ENCODE measurements around the gene UBXN1. TPM values are rescaled to one million over a fixed set of nuclear protein-coding genes. Genes with fewer than 3 reads are reported as not detected.

Gene UBXN1
- total RNA-seq, 6 donors from 2014 or later: 104 to 186 (median 128) TPM

GRCh38 chr11:62713343-62713742, 34.5 kb upstream of the UBXN1 start:
- TF ChIP-seq CTCF (IDR thresholded peaks at IDR 0.05) (no peak), POLR2AphosphoS5 (IDR thresholded peaks at IDR 0.05) (peak in 1 of 2 donors; percentile 15), EP300 (IDR thresholded peaks at IDR 0.05) (no peak)
- ATAC-seq (ENCODE audit: low FRiP score in 2 of 2) (peak in 1 of 2 donors; percentile 59), DNase-seq (peak in 1 of 2 donors; percentile 66)
- H3K9me3 ChIP-seq: no peaks in the 10 kb centered on the region
- H3K4me1 ChIP-seq: peaks cover 15 to 49% (median 25%) of the 10 kb centered on the region in 4 donors
- H3K4me3 ChIP-seq: no peak overlapping the region
- peaks cover 43 to 79% (median 71%) of the 10 kb centered on the region in 4 donors for H3K36me3 ChIP-seq
- 64 to 76% methylated on average over 2 of the region's 2 CpGs for WGBS, 2 donors
- no peaks in the 10 kb centered on the region for H3K27me3 ChIP-seq
- peak overlapping the region; percentile 6 to 70 (median 51) for H3K27ac ChIP-seq

DNA sequence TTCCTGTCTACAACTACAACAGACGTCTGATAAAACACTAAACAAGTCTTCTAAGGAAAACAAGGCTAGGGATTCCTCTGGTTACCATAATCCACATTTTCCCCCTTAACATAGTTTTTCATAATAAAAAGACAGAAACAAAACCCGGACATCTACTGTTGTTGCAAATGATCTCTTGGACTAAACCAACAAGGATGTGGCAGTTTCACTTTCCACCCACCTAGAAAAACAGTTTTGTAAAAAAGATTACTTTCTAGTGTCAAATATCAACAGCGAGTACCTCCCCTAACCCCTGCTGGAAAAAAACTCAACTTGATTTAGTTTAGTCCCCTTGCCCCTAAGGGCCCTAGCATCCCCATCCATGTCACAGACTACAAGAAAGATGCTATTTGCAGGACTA, 34.0 kb upstream of the UBXN1 start:
- no peak for ATAC-seq (ENCODE audit: low FRiP score in 2 of 2)
- no peaks in the 10 kb centered on the region for H3K9me3 ChIP-seq
- H3K27ac ChIP-seq: peak overlapping the region; percentile 6 to 70 (median 34)
- H3K36me3 ChIP-seq: peaks cover 38 to 74% (median 66%) of the 10 kb centered on the region in 4 donors
- no peak for TF ChIP-seq POLR2A (IDR thresholded peaks at IDR 0.05)
- WGBS, 2 donors: 65 to 67% methylated on average over 3 of the region's 3 CpGs
- H3K4me3 ChIP-seq: no peak overlapping the region
- peaks cover 19 to 52% (median 29%) of the 10 kb centered on the region in 4 donors for H3K4me1 ChIP-seq
- no peak for DNase-seq
- H3K27me3 ChIP-seq: no peaks in the 10 kb centered on the region

DNA sequence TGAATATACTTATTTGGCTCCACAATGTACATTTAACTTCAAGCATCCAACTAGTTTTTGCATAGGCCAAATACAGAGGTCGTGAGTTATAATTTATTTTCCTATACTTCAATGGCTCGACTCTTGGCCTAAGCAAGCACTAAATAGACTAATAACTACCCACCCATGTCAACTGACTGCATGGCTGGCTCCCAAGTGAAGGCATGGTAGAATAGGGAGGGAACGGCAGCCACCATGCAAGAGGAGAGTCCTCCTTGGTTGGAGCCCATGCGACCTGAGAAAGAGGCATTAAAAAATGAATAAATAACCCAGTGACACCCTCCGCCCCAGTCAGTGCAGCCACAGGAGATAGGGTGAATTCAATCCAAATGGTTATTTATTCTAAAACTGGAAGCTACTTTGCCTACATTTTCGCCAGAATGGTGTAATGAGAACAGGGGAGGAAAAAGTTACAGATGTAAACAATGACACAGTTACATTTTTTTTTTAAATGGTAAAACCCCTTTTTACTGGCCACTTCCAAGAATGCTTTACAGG, 33.5 kb upstream of the UBXN1 start:
- peaks cover 33 to 69% (median 61%) of the 10 kb centered on the region in 4 donors for H3K36me3 ChIP-seq
- ATAC-seq (ENCODE audit: low FRiP score in 2 of 2): no peak
- 88 to 89% methylated on average over 6 of the region's 6 CpGs for WGBS, 2 donors

DNA sequence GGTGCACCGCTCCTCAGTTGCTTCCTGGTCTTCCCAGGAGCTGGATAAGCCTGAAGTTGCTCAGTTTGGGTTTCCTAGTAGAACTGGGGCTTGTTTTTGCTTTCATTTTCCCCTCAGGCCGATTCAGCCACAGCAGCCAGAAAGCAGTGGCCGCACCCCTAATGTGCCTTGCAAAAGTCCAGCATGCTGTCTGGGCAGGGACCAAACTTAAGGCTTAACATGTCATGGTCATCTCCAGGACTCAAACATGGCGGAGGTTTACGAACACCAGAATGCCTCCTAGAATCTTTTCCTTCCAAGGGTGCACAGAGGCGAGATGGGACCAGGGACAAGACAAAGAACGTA, 31.1 kb upstream of the UBXN1 start:
- peaks cover 36 to 65% (median 47%) of the 10 kb centered on the region in 4 donors for H3K4me1 ChIP-seq
- 62 to 66% methylated on average over 7 of the region's 7 CpGs for WGBS, 2 donors
- H3K27ac ChIP-seq: peak overlapping the region; percentile 93 to 98 (median 95)
- peaks cover 11 to 45% (median 37%) of the 10 kb centered on the region in 4 donors for H3K36me3 ChIP-seq
- TF ChIP-seq EP300 (IDR thresholded peaks at IDR 0.05) (no peak), POLR2A (IDR thresholded peaks at IDR 0.05) (no peak), CTCF (IDR thresholded peaks at IDR 0.05) (no peak), POLR2AphosphoS5 (IDR thresholded peaks at IDR 0.05) (no peak)
- no peaks in the 10 kb centered on the region for H3K9me3 ChIP-seq
- H3K4me3 ChIP-seq: peak overlapping the region; percentile 44 to 66 (median 54)
- DNase-seq (no peak), ATAC-seq (ENCODE audit: low FRiP score in 2 of 2) (peak in 1 of 2 donors; percentile 1)
- no peaks in the 10 kb centered on the region for H3K27me3 ChIP-seq

More for the DNA sequence above, 33.5 kb upstream of the UBXN1 start:
- Histone ChIP-seq H3K9me3 (no peaks in the 10 kb centered on the region), H3K4me3 (no peak overlapping the region), H3K4me1 (peaks cover 19 to 52% (median 31%) of the 10 kb centered on the region in 4 donors), H3K27me3 (no peaks in the 10 kb centered on the region), H3K27ac (peak overlapping the region in 2 of 4 donors; percentile 39 to 70)
- no peak for DNase-seq
- TF ChIP-seq CTCF (IDR thresholded peaks at IDR 0.05) (no peak), POLR2AphosphoS5 (IDR thresholded peaks at IDR 0.05) (no peak), EP300 (IDR thresholded peaks at IDR 0.05) (no peak), POLR2A (IDR thresholded peaks at IDR 0.05) (no peak)

GRCh38 chr11:62709247-62710000, 30.6 kb upstream of the UBXN1 start:
- DNase-seq: peak; percentile 90 to 99
- peak; percentile 94 for ATAC-seq (ENCODE audit: low FRiP score in 2 of 2)
- Histone ChIP-seq H3K4me3 (peak overlapping the region; percentile 49 to 66 (median 54)), H3K36me3 (peaks cover 5 to 39% (median 32%) of the 10 kb centered on the region in 4 donors), H3K4me1 (peaks cover 37 to 61% (median 47%) of the 10 kb centered on the region in 4 donors), H3K27me3 (no peaks in the 10 kb centered on the region), H3K27ac (peak overlapping the region; percentile 93 to 98 (median 95)), H3K9me3 (no peaks in the 10 kb centered on the region)
- 1% methylated on average over 44 to 47 of the region's 47 CpGs for WGBS, 2 donors
- TF ChIP-seq POLR2AphosphoS5 (IDR thresholded peaks at IDR 0.05) (peak; percentile 73 to 87), POLR2A (IDR thresholded peaks at IDR 0.05) (peak in 3 of 4 donors; percentile 51 to 84 (median 77)), CTCF (IDR thresholded peaks at IDR 0.05) (peak in 2 of 6 experiments; percentile 15 to 31), EP300 (IDR thresholded peaks at IDR 0.05) (peak in 1 of 4 donors; percentile 29)
